Ishikawa (cell line): Measurements from ENCODE around the gene PTPRD.

Experiments used
- CEBPB ChIP-seq: IDR thresholded peaks from 2 replicates; pipeline ENCODE4 v1.6.1; 2012
- CREB1 ChIP-seq: IDR thresholded peaks from 2 replicates; pipeline ENCODE4 v1.6.1; 2012; ENCODE audit warnings: low read depth
- EGR1 ChIP-seq: IDR thresholded peaks from 2 replicates; pipeline ENCODE4 v1.6.1; 2012
- EP300 ChIP-seq: IDR thresholded peaks from 2 replicates; pipeline ENCODE4 v1.6.1; 2012; ENCODE audit warnings: borderline replicate concordance
- FOXM1 ChIP-seq: IDR thresholded peaks from 2 replicates; pipeline ENCODE4 v1.6.1; 2012; ENCODE audit warnings: low read depth, borderline replicate concordance
- NFIC ChIP-seq: IDR thresholded peaks from 2 replicates; pipeline ENCODE4 v1.6.1; 2012
- RAD21 ChIP-seq: IDR thresholded peaks from 2 replicates; pipeline ENCODE4 v1.6.1; 2012; ENCODE audit warnings: low read depth
- REST ChIP-seq: IDR thresholded peaks from 2 replicates; pipeline ENCODE4 v1.6.1; 2012; ENCODE audit warnings: low read depth, mild to moderate bottlenecking
- TAF1 ChIP-seq: IDR thresholded peaks from 2 replicates; pipeline ENCODE4 v1.6.1; 2012; ENCODE audit warnings: low read depth, mild to moderate bottlenecking
- TCF12 ChIP-seq: IDR thresholded peaks from 2 replicates; pipeline ENCODE4 v1.6.1; 2012; ENCODE audit warnings: low read depth
- TEAD4 ChIP-seq: IDR thresholded peaks from 2 replicates; pipeline ENCODE4 v1.6.1; 2012
- YY1 ChIP-seq: IDR thresholded peaks from 2 replicates; pipeline ENCODE4 v1.6.1; 2012; ENCODE audit warnings: low read depth
- ZBTB7A ChIP-seq: IDR thresholded peaks from 2 replicates; pipeline ENCODE4 v1.6.1; 2012; ENCODE audit warnings: low read depth
- TF ChIP-seq, protein P1 (sequence below): IDR thresholded peaks from 2 replicates; pipeline ENCODE4 v1.6.1; 2012
- TF ChIP-seq, protein P2 (sequence below): IDR thresholded peaks from 2 replicates; pipeline ENCODE4 v1.6.1; 2012

The PTPRD gene

DNA sequence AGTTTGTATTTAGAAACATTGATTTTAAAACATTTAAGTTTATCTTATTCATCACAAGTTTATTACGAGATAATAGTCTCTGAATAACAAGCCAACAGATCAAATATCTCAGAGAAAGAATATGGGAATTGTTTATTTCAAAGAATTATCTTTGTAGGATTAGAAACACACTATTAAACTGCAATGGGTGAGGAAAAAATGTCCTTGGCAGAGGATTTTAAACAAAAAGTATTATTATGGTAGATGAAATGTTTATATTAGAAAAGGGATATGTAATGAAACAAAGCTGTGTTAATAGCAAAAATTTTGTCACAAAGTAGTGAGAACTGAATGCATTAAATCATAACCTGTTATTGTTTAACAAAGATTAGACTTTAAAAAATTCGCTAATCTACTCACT lies 1430.4 kb downstream of the PTPRD start:
- TF ChIP-seq EGR1 (no peak), NFIC (no peak)
- TF ChIP-seq, protein P1, sequence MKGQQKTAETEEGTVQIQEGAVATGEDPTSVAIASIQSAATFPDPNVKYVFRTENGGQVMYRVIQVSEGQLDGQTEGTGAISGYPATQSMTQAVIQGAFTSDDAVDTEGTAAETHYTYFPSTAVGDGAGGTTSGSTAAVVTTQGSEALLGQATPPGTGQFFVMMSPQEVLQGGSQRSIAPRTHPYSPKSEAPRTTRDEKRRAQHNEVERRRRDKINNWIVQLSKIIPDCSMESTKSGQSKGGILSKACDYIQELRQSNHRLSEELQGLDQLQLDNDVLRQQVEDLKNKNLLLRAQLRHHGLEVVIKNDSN: no peak

DNA sequence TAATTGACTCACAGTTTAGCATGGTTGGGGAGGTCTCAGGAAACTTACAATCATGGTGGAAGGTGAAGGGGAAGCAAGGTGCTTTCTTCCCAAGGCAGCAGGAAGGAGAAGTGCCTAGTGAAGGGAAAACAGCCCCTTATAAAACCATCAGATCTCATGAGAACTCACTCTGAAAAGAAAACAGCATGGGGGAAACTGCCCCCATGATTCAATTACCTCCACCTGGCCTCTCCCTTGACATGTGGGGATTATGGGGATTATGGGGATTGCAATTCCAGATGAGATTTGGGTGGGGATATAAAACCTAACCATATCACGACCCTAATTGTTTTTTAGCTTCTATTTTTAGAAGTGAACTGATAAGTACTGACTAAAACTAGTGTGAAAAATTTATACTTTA lies 1435.7 kb downstream of the PTPRD start:
- TF ChIP-seq, protein P1: no peak
- TF ChIP-seq REST: no peak
- no peak for TF ChIP-seq TEAD4
- no peak for TF ChIP-seq EGR1
- no peak for TF ChIP-seq YY1
- TF ChIP-seq EP300: no peak
- no peak for TF ChIP-seq CREB1
- no peak for TF ChIP-seq TAF1

GRCh38 chr9:9174358-9174757 lies 1438.4 kb downstream of the PTPRD start:
- TF ChIP-seq FOXM1: no peak
- no peak for TF ChIP-seq REST
- no peak for TF ChIP-seq NFIC
- no peak for TF ChIP-seq EP300
- no peak for TF ChIP-seq TEAD4
- TF ChIP-seq EGR1: no peak
- TF ChIP-seq ZBTB7A: no peak
- TF ChIP-seq, protein P1: no peak
- TF ChIP-seq TAF1: no peak
- TF ChIP-seq RAD21: no peak
- no peak for TF ChIP-seq YY1
- no peak for TF ChIP-seq CEBPB
- TF ChIP-seq CREB1: no peak
- TF ChIP-seq, protein P2, sequence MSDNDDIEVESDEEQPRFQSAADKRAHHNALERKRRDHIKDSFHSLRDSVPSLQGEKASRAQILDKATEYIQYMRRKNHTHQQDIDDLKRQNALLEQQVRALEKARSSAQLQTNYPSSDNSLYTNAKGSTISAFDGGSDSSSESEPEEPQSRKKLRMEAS: no peak
- no peak for TF ChIP-seq TCF12

GRCh38 chr9:9173264-9173663 lies 1439.5 kb downstream of the PTPRD start:
- TF ChIP-seq YY1 (no peak), RAD21 (no peak), ZBTB7A (no peak), CREB1 (no peak)

DNA sequence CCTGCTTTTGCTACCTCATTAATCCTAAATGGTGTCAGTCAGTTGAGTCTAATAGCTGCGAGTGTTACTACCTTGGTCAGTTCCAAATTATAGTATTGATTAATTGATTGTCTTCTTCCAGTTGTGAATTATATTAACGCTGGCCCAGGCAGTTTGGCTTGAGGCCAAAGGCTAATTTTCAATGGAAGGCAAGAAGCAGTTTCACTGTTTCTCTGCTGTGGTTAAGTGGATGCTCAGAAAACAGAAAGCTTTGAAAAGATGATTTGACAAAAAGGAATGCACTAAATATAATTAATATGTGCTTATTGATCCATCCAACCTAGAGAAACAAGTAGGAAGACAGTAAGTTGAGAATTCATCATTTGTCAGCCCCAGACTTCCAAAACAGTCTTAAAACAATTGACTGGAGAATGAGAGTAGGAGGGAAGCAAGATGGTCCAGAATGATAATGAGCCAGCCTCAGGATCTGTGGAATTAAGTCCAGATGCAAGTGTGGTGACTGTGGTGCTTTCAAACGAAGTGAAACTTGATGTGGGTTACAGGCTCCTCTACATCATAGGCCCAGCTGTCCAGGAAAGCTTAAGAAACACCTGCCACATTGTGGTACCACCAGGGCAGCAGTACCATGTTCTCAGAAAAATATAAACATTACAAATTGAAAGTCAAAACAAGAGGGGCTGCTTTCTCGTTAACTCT lies 1442.2 kb downstream of the PTPRD start:
- TF ChIP-seq, protein P1: no peak
- TF ChIP-seq TEAD4: no peak
- TF ChIP-seq, protein P2: no peak
- TF ChIP-seq EGR1: no peak
- TF ChIP-seq ZBTB7A: no peak
- no peak for TF ChIP-seq YY1

- TF ChIP-seq, protein P1: no peak
- TF ChIP-seq NFIC (no peak), CREB1 (no peak), RAD21 (no peak), EGR1 (no peak), FOXM1 (no peak), YY1 (no peak), CEBPB (no peak), TCF12 (no peak), REST (no peak)
Observed at GRCh38 chr9:9142001-9142400, 1470.8 kb downstream of the PTPRD start.
